H1 (cell line): ENCODE results near the gene MRFAP1L1. TPM values are rescaled to one million over a fixed set of nuclear protein-coding genes. Genes with fewer than 3 reads are reported as not detected.

Experiments
- CTCF ChIA-PET: fragments of 300-600 bp; sonication (Branson Sonifier 250); formaldehyde crosslinking; loops from one replicate; lab custom pipeline; 2021; ENCODE audit not compliant: partially characterized antibody; lab: Charles Lee
- POLR2A ChIA-PET: fragments of 300-600 bp; sonication (Branson Sonifier 250); formaldehyde crosslinking; loops from one replicate; lab custom pipeline; 2021; ENCODE audit warnings: inconsistent platforms; ENCODE audit not compliant: partially characterized antibody; lab: Charles Lee
- DNase-seq, 2 experiments: peaks; one replicate each; pipeline versions ENCODE4 v3.0.0 to v3.0.0-alpha.2; 2010 to 2022; ENCODE audit warnings: low spot score in 2 of 2, low read depth in 1 of 2, mixed read lengths in 1 of 2
- FAIRE-seq: peaks from 2 replicates; lab custom pipeline; 2011; peaks lifted over from hg19 to GRCh38; lab: Jason Lieb, UNC
- H2AFZ ChIP-seq: 2 replicates; pipeline ENCODE4 v1.8.1; 2012; ENCODE audit warnings: low read length, inconsistent platforms
- H2AK5ac ChIP-seq: 2 replicates; pipeline ENCODE4 v1.6.1; 2013; ENCODE audit warnings: low read depth, low read length
- H2BK120ac ChIP-seq: replicated peaks from 2 replicates; pipeline ENCODE3; 2013; ENCODE audit warnings: low read depth, low read length, inconsistent platforms
- H2BK12ac ChIP-seq: 2 replicates; pipeline ENCODE4 v1.6.1; 2013; ENCODE audit warnings: low read depth, low read length
- H2BK15ac ChIP-seq: 2 replicates; pipeline ENCODE4 v1.6.1; 2013; ENCODE audit warnings: low read length
- H2BK20ac ChIP-seq: 2 replicates; pipeline ENCODE4 v1.6.1; 2013; ENCODE audit warnings: low read length
- H2BK5ac ChIP-seq: 2 replicates; pipeline ENCODE4 v1.6.1; 2013; ENCODE audit warnings: low read depth, low read length
- H3K14ac ChIP-seq: 2 replicates; pipeline ENCODE4 v1.6.1; 2013; ENCODE audit warnings: inconsistent platforms; ENCODE audit not compliant: insufficient read length
- H3K18ac ChIP-seq: 2 replicates; pipeline ENCODE4 v1.6.1; 2013; ENCODE audit warnings: low read length; ENCODE audit errors: extremely low read depth
- H3K23ac ChIP-seq: 2 replicates; pipeline ENCODE4 v1.6.1; 2013; ENCODE audit warnings: inconsistent platforms; ENCODE audit not compliant: insufficient read length
- H3K23me2 ChIP-seq: 2 replicates; pipeline ENCODE4 v1.6.1; 2013; ENCODE audit warnings: low read depth, low read length
- H3K27ac ChIP-seq: 2 replicates; pipeline ENCODE4 v1.6.1; 2011; ENCODE audit warnings: low read depth, low read length, inconsistent platforms
- H3K27me3 ChIP-seq, 4 experiments: replicated peaks in 1 of 4; 1 replicate in 1 of 4; 2 replicates in 3 of 4; pipeline versions ENCODE4 v1.6.1 to v1.8.1; 2011 to 2013; ENCODE audit warnings: low read length in 3 of 4, mild to moderate bottlenecking in 3 of 4, inconsistent platforms in 2 of 4, mixed read lengths in 2 of 4, moderate library complexity in 1 of 4; ENCODE audit not compliant: control insufficient read depth in 3 of 4, insufficient read depth in 3 of 4; ENCODE audit errors: extremely low read depth in 1 of 4
- H3K36me3 ChIP-seq, 4 experiments: 2 replicates each; pipeline versions ENCODE4 v1.6.1 to v1.8.1; 2011 to 2013; ENCODE audit warnings: mild to moderate bottlenecking in 4 of 4, low read length in 3 of 4, moderate library complexity in 2 of 4, control low read depth in 1 of 4, inconsistent platforms in 1 of 4; ENCODE audit not compliant: insufficient read depth in 4 of 4, control insufficient read depth in 2 of 4
- H3K4ac ChIP-seq: replicated peaks from 2 replicates; pipeline ENCODE3; 2013; ENCODE audit warnings: low read length, low read depth, mixed read lengths, inconsistent platforms; ENCODE audit not compliant: insufficient read length
- H3K4me1 ChIP-seq, 4 experiments: replicated peaks in 1 of 4; 1 replicate in 1 of 4; 2 replicates in 3 of 4; pipeline versions ENCODE4 v1.6.1 to v1.8.1; 2011 to 2013; ENCODE audit warnings: low read length in 3 of 4, inconsistent platforms in 2 of 4, mixed read lengths in 1 of 4; ENCODE audit not compliant: insufficient read depth in 4 of 4, control insufficient read depth in 3 of 4
- H3K4me2 ChIP-seq, 2 experiments: 2 replicates each; pipeline versions ENCODE4 v1.6.1 to v1.8.1; 2011 to 2013; ENCODE audit warnings: low read depth in 2 of 2, low read length in 2 of 2, control low read depth in 1 of 2, inconsistent platforms in 1 of 2, mild to moderate bottlenecking in 1 of 2; ENCODE audit not compliant: insufficient read depth in 1 of 2
- H3K4me3 ChIP-seq, 4 experiments: fragments of 200-600, 300-600 bp in 1 of 4; sonication (generic), shearing (Covaris generic), sonication (Bioruptor Twin) in 1 of 4; 2 replicates each; pipeline versions ENCODE4 v1.5.1 to v1.8.1; 2011 to 2016; ENCODE audit warnings: low read length in 4 of 4, low read depth in 3 of 4, control low read depth in 2 of 4, inconsistent platforms in 2 of 4, mild to moderate bottlenecking in 2 of 4, mixed read lengths in 1 of 4, moderate library complexity in 1 of 4; ENCODE audit not compliant: insufficient read depth in 2 of 4; ENCODE audit errors: extremely low read depth in 1 of 4
- H3K56ac ChIP-seq: replicated peaks from 2 replicates; pipeline ENCODE3; 2013; ENCODE audit warnings: low read depth, mild to moderate bottlenecking, mixed read lengths, low read length, inconsistent platforms; ENCODE audit not compliant: insufficient read length
- H3K79me1 ChIP-seq: 2 replicates; pipeline ENCODE4 v1.6.1; 2013; ENCODE audit warnings: low read depth, low read length, control low read depth
- H3K79me2 ChIP-seq, 2 experiments: 2 replicates each; pipeline versions ENCODE4 v1.6.1 to v1.8.1; 2012 to 2013; ENCODE audit warnings: low read length in 2 of 2, mild to moderate bottlenecking in 2 of 2, inconsistent platforms in 1 of 2; ENCODE audit not compliant: insufficient read depth in 2 of 2, control insufficient read depth in 1 of 2
- H3K9ac ChIP-seq, 4 experiments: replicated peaks in 1 of 4; 1 replicate in 1 of 4; 2 replicates in 3 of 4; pipeline versions ENCODE4 v1.6.1 to v1.8.1; 2011 to 2013; ENCODE audit warnings: low read depth in 3 of 4, low read length in 3 of 4, control low read depth in 2 of 4, mild to moderate bottlenecking in 2 of 4, moderate library complexity in 2 of 4, inconsistent platforms in 1 of 4; ENCODE audit errors: extremely low read depth in 1 of 4
- H3K9me3 ChIP-seq, 2 experiments: 2 replicates each; pipeline versions ENCODE4 v1.6.1 to v1.8.1; 2012 to 2013; ENCODE audit warnings: mild to moderate bottlenecking in 2 of 2, moderate library complexity in 2 of 2, control low read depth in 1 of 2, inconsistent platforms in 1 of 2, low read depth in 1 of 2, low read length in 1 of 2, mixed read lengths in 1 of 2; ENCODE audit not compliant: insufficient read depth in 2 of 2
- H4K20me1 ChIP-seq, 2 experiments: replicated peaks in 1 of 2; 2 replicates each; pipeline versions ENCODE3 to v1.8.1; 2011 to 2013; ENCODE audit warnings: inconsistent platforms in 2 of 2, low read length in 2 of 2, mild to moderate bottlenecking in 1 of 2; ENCODE audit not compliant: insufficient read depth in 2 of 2, control insufficient read depth in 1 of 2
- H4K5ac ChIP-seq: 2 replicates; pipeline ENCODE4 v1.6.1; 2013; ENCODE audit warnings: low read length, low read depth, mixed read lengths, inconsistent platforms; ENCODE audit not compliant: insufficient read length
- H4K8ac ChIP-seq: 2 replicates; pipeline ENCODE4 v1.8.0; 2013; ENCODE audit warnings: mild to moderate bottlenecking, moderate library complexity, low read length, inconsistent platforms; ENCODE audit not compliant: insufficient read depth; ENCODE audit errors: extremely low read depth
- H4K91ac ChIP-seq: replicated peaks from 2 replicates; pipeline ENCODE3; 2013; ENCODE audit warnings: low read length, mixed read lengths, inconsistent platforms; ENCODE audit not compliant: insufficient read length
- BRCA1 ChIP-seq: IDR thresholded peaks from 2 replicates; pipeline ENCODE4 v1.6.1; 2012; ENCODE audit warnings: low read depth, low read length, improper control_type of control experiment
- CBX8 ChIP-seq: fragments of 300-800, 300-1000 bp; sonication (generic); IDR thresholded peaks from 2 replicates; pipeline ENCODE4 v1.7.1; 2016; ENCODE audit warnings: low read depth, low read length, borderline replicate concordance
- CTBP2 ChIP-seq: IDR thresholded peaks from 2 replicates; pipeline ENCODE4 v1.7.0; 2011; ENCODE audit warnings: borderline replicate concordance, mild to moderate bottlenecking, moderate library complexity, mixed read lengths, low read length; ENCODE audit not compliant: insufficient read depth, insufficient read length
- EZH2 ChIP-seq: fragments of 200-600 bp; sonication (generic); IDR thresholded peaks from 2 replicates; pipeline ENCODE4 v1.7.1; 2012; ENCODE audit warnings: low read depth, mild to moderate bottlenecking, moderate library complexity, low read length, inconsistent platforms; ENCODE audit not compliant: severe bottlenecking
- HDAC6 ChIP-seq: IDR thresholded peaks from one replicate; pipeline ENCODE4 v1.7.1; 2012; ENCODE audit warnings: low read depth, mild to moderate bottlenecking, inconsistent platforms, low read length, moderate library complexity
- KDM1A ChIP-seq: fragments of 200-600, 300-600 bp; sonication (generic); IDR thresholded peaks from 2 replicates; pipeline ENCODE4 v1.7.1; 2016; ENCODE audit warnings: mild to moderate bottlenecking, low read length, borderline replicate concordance
- POLR2A ChIP-seq, 2 experiments: IDR thresholded peaks; 1 replicate in 1 of 2; 2 replicates in 1 of 2; pipeline ENCODE4 v1.6.1; 2011; ENCODE audit warnings: low read depth in 2 of 2, low read length in 2 of 2, mild to moderate bottlenecking in 2 of 2; ENCODE audit errors: control extremely low read depth in 1 of 2
- RBBP5 ChIP-seq: IDR thresholded peaks from 2 replicates; pipeline ENCODE4 v1.7.1; 2012; ENCODE audit warnings: low read depth, mild to moderate bottlenecking, inconsistent platforms, low read length, moderate library complexity, borderline replicate concordance
- SIX5 ChIP-seq: IDR thresholded peaks from 2 replicates; pipeline ENCODE4 v1.6.1; 2011; ENCODE audit warnings: mild to moderate bottlenecking, low read depth, low read length
- WGBS, 2 experiments: shearing (Covaris generic) in 1 of 2; methylation state at CpG; one replicate each; pipeline versions ENCODE4 v1.1.6 to v1.1.7; 2013 to 2015; ENCODE audit warnings: low lambda C conversion rate in 2 of 2, mixed read lengths in 2 of 2, inconsistent platforms in 1 of 2, low coverage in 1 of 2, missing lambda C conversion rate in 1 of 2; ENCODE audit not compliant: insufficient replicate concordance in 2 of 2, insufficient coverage in 1 of 2, insufficient read length in 1 of 2; ENCODE audit errors: extremely low coverage in 1 of 2, missing lambda C conversion rate in 1 of 2; 5-methylcytosine and 5-hydroxymethylcytosine counted together
- polyA plus RNA-seq, 7 experiments: library from polyadenylated mRNA; depleted of rRNA in 3 of 7; stranded (reverse) in 5 of 7; unstranded in 2 of 7; fragments of >200 nt in 5 of 7; fragments of 200-250 nt in 2 of 7; gene quantifications; 1 replicate in 5 of 7; 2 replicates in 1 of 7; 4 replicates in 1 of 7; pipeline versions ENCODE4 v1.2.1 to v1.2.3, GENCODE V29; 2011 to 2013; ENCODE audit warnings: missing spikeins in 2 of 7, mixed read lengths in 2 of 7
- total RNA-seq: library from RNA; stranded (reverse); fragmentation: NEBNext Ultra II Directional; extraction: Animal tissue kit (Norgen Biotek cat#: 25700); gene quantifications from 2 replicates; pipeline ENCODE4 v1.2.1, GENCODE V29; 2021
- TF ChIP-seq, protein P1 (sequence below), 3 experiments: IDR thresholded peaks; 1 replicate in 2 of 3; 2 replicates in 1 of 3; pipeline versions ENCODE4 v1.5.1 to v1.6.1; 2011; ENCODE audit warnings: low read length in 3 of 3, mild to moderate bottlenecking in 3 of 3, inconsistent platforms in 2 of 3, low read depth in 1 of 3, moderate library complexity in 1 of 3; ENCODE audit not compliant: insufficient read depth in 1 of 3; ENCODE audit errors: control extremely low read depth in 1 of 3

Gene MRFAP1L1
- total and polyA plus RNA-seq, 2 of the 8 experiments (the other 6 are each of a cell fraction or from before 2014, with no cell fraction given): 26.8 to 54.3 TPM

DNA sequence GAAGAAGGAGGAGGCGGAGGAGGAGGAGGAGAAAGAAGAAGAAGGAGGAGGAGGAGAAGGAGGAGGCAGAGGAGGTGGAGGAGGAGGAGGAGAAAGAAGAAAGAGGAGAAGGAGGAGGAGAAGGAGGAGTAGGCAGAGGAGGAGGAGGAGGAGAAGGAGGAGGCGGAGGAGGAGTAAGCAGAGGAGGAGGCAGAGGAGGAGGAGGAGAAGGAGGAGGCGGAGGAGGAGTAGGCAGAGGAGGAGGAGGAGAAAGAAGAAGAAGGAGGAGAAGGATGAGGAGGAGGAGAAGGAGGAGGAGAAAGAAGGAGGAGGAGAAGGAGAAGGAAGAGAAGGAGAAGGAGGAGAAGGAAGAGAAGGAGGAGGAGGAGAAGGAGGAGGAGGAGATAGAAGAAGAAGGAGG lies 49.2 kb downstream of the MRFAP1L1 start:
- no peaks in the 10 kb centered on the region for H3K79me1 ChIP-seq
- no peak overlapping the region for H2BK120ac ChIP-seq
- no peak overlapping the region for H3K4ac ChIP-seq
- no peak overlapping the region for H3K56ac ChIP-seq
- H3K23me2 ChIP-seq: peaks cover 6% of the 10 kb centered on the region; the same call in 1 of the 2 replicates
- no peak overlapping the region for H3K14ac ChIP-seq
- H2BK12ac ChIP-seq: no peak overlapping the region
- H2AFZ ChIP-seq: no peak overlapping the region
- no peaks in the 10 kb centered on the region for H3K79me2 ChIP-seq
- H3K4me2 ChIP-seq: no peak overlapping the region
- peaks cover 0 to 8% of the 10 kb centered on the region in 2 experiments for H4K20me1 ChIP-seq
- no peaks in the 10 kb centered on the region; a peak in 1 of 4 replicates for H3K9me3 ChIP-seq
- no peak overlapping the region for H3K9ac ChIP-seq
- no peak overlapping the region for H2BK5ac ChIP-seq
- FAIRE-seq (no peak), DNase-seq (no peak)
- no peak overlapping the region for H3K4me3 ChIP-seq
- no peak overlapping the region for H2BK15ac ChIP-seq
- no peak overlapping the region for H3K23ac ChIP-seq
- no peak overlapping the region for H4K91ac ChIP-seq
- ChIA-PET CTCF (interaction anchor here (1.9 to 2.4 kb wide), 2 partner anchors 14 to 21 kb away, joined by 6 to 7 read pairs; a partner anchor contains a TSS), POLR2A (no interaction called here)
- no peak overlapping the region for H4K5ac ChIP-seq
- H3K4me1 ChIP-seq: no peaks in the 10 kb centered on the region; a peak in 2 of 7 replicates
- H3K36me3 ChIP-seq: no peaks in the 10 kb centered on the region
- H2BK20ac ChIP-seq: no peak overlapping the region
- WGBS, 2 experiments: 73% methylated on average over 3 of the region's 3 CpGs; no CpG with 5 or more reads in 1 of the 2 experiments
- H3K27me3 ChIP-seq: peaks cover 0 to 24% (median 16%) of the 10 kb centered on the region in 4 experiments; a peak in 5 of 7 replicates
- H2AK5ac ChIP-seq: no peak overlapping the region
- no peak overlapping the region for H3K27ac ChIP-seq
- H3K18ac ChIP-seq: no peak overlapping the region
- H4K8ac ChIP-seq: no peak overlapping the region
- TF ChIP-seq POLR2A (IDR thresholded peaks at IDR 0.05; ENCODE audit: control extremely low read depth in 1 of 2, low read depth in 2 of 2, low read length in 2 of 2) (no peak), RBBP5 (no peak), KDM1A (no peak), CBX8 (no peak), SIX5 (no peak), BRCA1 (no peak), EZH2 (no peak), CTBP2 (no peak), HDAC6 (no peak)
- TF ChIP-seq, protein P1, sequence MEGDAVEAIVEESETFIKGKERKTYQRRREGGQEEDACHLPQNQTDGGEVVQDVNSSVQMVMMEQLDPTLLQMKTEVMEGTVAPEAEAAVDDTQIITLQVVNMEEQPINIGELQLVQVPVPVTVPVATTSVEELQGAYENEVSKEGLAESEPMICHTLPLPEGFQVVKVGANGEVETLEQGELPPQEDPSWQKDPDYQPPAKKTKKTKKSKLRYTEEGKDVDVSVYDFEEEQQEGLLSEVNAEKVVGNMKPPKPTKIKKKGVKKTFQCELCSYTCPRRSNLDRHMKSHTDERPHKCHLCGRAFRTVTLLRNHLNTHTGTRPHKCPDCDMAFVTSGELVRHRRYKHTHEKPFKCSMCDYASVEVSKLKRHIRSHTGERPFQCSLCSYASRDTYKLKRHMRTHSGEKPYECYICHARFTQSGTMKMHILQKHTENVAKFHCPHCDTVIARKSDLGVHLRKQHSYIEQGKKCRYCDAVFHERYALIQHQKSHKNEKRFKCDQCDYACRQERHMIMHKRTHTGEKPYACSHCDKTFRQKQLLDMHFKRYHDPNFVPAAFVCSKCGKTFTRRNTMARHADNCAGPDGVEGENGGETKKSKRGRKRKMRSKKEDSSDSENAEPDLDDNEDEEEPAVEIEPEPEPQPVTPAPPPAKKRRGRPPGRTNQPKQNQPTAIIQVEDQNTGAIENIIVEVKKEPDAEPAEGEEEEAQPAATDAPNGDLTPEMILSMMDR (IDR thresholded peaks at IDR 0.05; ENCODE audit: control extremely low read depth in 1 of 3, insufficient read depth in 1 of 3, low read depth in 1 of 3, low read length in 3 of 3): no peak
